ENCODE measurements around the gene LIMCH1. TPM values are rescaled to one million over a fixed set of nuclear protein-coding genes. Genes with fewer than 3 reads are reported as not detected.

Gene LIMCH1
- total and polyA plus RNA-seq, 7 donors, result 14.2 to 279 (median 169) TPM

- intact Hi-C loops (cut with DNase I), result no loop called here
Observed at GRCh38 chr4:41549478-41549877, 11.5 kb downstream of the LIMCH1 start.

GRCh38 chr4:41550308-41550707 lies 12.4 kb downstream of the LIMCH1 start:
- Histone ChIP-seq H3K4me1 (peaks cover 33% of the 10 kb centered on the region), H3K9me3 (no peaks in the 10 kb centered on the region), H3K4me3 (no peak overlapping the region), H3K27me3 (ENCODE audit: insufficient read depth in 3 of 3, low read length in 2 of 3) (no peaks in the 10 kb centered on the region), H3K27ac (no peak overlapping the region), H3K36me3 (ENCODE audit: insufficient read depth in 1 of 2, low read depth in 1 of 2) (no peaks in the 10 kb centered on the region)
- intact Hi-C loops (cut with DNase I), result no loop called here
- DNase-seq, result no peak
- peak in 1 of 4 donors; percentile 68 for ATAC-seq
- TF ChIP-seq CTCF (IDR thresholded peaks at IDR 0.05), result no peak

More at GRCh38 chr4:41549478-41549877, 11.5 kb downstream of the LIMCH1 start:
- TF ChIP-seq CTCF (IDR thresholded peaks at IDR 0.05), result no peak
- no peak overlapping the region for H3K27ac ChIP-seq
- ATAC-seq, result peak in 1 of 4 donors; percentile 28
- no peak overlapping the region for H3K4me3 ChIP-seq
- peaks cover 40% of the 10 kb centered on the region for H3K4me1 ChIP-seq
- WGBS, 3 donors, result 65 to 80% (median 77%) methylated on average over 3 of the region's 3 CpGs
- no peaks in the 10 kb centered on the region for H3K9me3 ChIP-seq
- no peaks in the 10 kb centered on the region for H3K27me3 ChIP-seq (ENCODE audit: insufficient read depth in 3 of 3, low read length in 2 of 3)
- DNase-seq, result no peak
- no peaks in the 10 kb centered on the region for H3K36me3 ChIP-seq (ENCODE audit: insufficient read depth in 1 of 2, low read depth in 1 of 2)

- Histone ChIP-seq H3K27me3 (ENCODE audit: insufficient read depth in 3 of 3, low read length in 2 of 3) (no peaks in the 10 kb centered on the region), H3K36me3 (ENCODE audit: insufficient read depth in 1 of 2, low read depth in 1 of 2) (no peaks in the 10 kb centered on the region), H3K4me3 (no peak overlapping the region), H3K27ac (no peak overlapping the region), H3K4me1 (peaks cover 33% of the 10 kb centered on the region), H3K9me3 (no peaks in the 10 kb centered on the region)
- DNase-seq (no peak), ATAC-seq (no peak)
- WGBS, 3 donors, result 91 to 97% (median 94%) methylated on average over 2 of the region's 2 CpGs
- no peak for TF ChIP-seq CTCF (IDR thresholded peaks at IDR 0.05)
- intact Hi-C loops (cut with DNase I), result no loop called here
Observed at GRCh38 chr4:41551536-41551935, 13.6 kb downstream of the LIMCH1 start.

- no peak for TF ChIP-seq CTCF (IDR thresholded peaks at IDR 0.05)
- no peak for DNase-seq
- no peaks in the 10 kb centered on the region for H3K27me3 ChIP-seq (ENCODE audit: insufficient read depth in 3 of 3, low read length in 2 of 3)
- no peaks in the 10 kb centered on the region for H3K36me3 ChIP-seq (ENCODE audit: insufficient read depth in 1 of 2, low read depth in 1 of 2)
- intact Hi-C loops (cut with DNase I), result no loop called here
- H3K27ac ChIP-seq, result no peak overlapping the region
- H3K4me1 ChIP-seq, result peaks cover 12% of the 10 kb centered on the region
- ATAC-seq, result no peak
- WGBS, 3 donors, result 84 to 90% (median 88%) methylated on average over 4 of the region's 4 CpGs
- H3K9me3 ChIP-seq, result no peaks in the 10 kb centered on the region
- H3K4me3 ChIP-seq, result no peak overlapping the region
Observed at GRCh38 chr4:41554905-41555304, 16.9 kb downstream of the LIMCH1 start.

GRCh38 chr4:41556526-41556925 lies 18.6 kb downstream of the LIMCH1 start:
- H3K36me3 ChIP-seq (ENCODE audit: insufficient read depth in 1 of 2, low read depth in 1 of 2), result no peaks in the 10 kb centered on the region
- no peak overlapping the region for H3K27ac ChIP-seq
- H3K27me3 ChIP-seq (ENCODE audit: insufficient read depth in 3 of 3, low read length in 2 of 3), result no peaks in the 10 kb centered on the region
- intact Hi-C loops (cut with DNase I), result no loop called here
- no peak overlapping the region for H3K4me3 ChIP-seq
- WGBS, 3 donors, result 84 to 94% (median 88%) methylated on average over 1 of the region's 1 CpG
- no peak for TF ChIP-seq CTCF (IDR thresholded peaks at IDR 0.05)
- no peaks in the 10 kb centered on the region for H3K9me3 ChIP-seq
- ATAC-seq (no peak), DNase-seq (no peak)
- H3K4me1 ChIP-seq, result peaks cover 6% of the 10 kb centered on the region

All from psoas muscle (tissue), 8 donors.